ENCODE measurements around the gene CRTC1.

CRTC1 gene

GRCh38 chr19:18654469-18654868 is 29.0 kb upstream of the CRTC1 start:
- DNase-seq = no peak

GRCh38 chr19:18655173-18655844 is 28.2 kb upstream of the CRTC1 start:
- DNase-seq = no peak

GRCh38 chr19:18656337-18657086 is 27.0 kb upstream of the CRTC1 start:
- DNase-seq = peak in 1 of 2 experiments; percentile 9

DNA sequence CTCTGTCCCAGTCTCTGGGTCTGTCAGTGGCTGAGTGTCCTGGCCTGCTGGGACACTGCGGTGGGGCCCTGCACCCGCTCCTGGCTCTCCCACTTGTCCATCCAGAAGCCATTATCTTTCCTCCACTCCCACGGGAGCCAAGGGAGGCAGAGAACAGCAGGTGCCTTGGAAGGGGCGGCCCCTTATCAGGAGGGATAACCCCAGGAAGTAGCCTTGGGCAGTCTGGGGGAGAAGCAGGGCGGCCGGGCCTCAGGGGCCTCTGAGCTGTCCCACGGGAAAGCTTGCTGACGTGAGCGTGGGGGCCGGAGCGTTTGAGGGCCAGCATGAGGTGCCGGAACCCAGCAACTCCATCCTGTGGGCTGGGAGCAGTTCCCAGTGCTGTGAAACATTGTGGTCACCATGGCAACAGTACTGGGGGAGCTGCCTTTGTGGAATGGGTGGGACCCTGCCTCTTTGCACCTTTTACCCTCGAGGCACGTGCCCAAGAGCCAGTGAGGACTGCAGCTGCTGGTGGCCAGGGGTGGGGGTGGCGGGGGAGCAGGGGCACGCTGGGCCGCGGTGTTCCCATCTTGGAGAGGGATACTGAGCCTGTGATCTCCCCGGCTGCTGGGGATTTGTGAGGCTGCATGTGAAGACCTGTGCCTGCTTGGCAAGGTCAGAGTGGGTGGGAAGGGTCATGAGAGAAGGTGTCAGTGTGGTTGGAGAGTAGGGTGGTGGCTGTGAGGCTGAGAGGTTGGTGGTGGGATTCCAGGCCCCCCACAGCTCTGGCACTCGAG is 25.7 kb upstream of the CRTC1 start:
- no peak for DNase-seq

- DNase-seq = no peak
Measured at GRCh38 chr19:18658366-18658855, 25.1 kb upstream of the CRTC1 start.

- DNase-seq = peak; percentile 68 to 69
Measured at GRCh38 chr19:18659281-18660050, 24.0 kb upstream of the CRTC1 start.

GRCh38 chr19:18660051-18660910 is 23.2 kb upstream of the CRTC1 start:
- no peak for DNase-seq

GRCh38 chr19:18660939-18661670 is 22.4 kb upstream of the CRTC1 start:
- no peak for DNase-seq

DNA sequence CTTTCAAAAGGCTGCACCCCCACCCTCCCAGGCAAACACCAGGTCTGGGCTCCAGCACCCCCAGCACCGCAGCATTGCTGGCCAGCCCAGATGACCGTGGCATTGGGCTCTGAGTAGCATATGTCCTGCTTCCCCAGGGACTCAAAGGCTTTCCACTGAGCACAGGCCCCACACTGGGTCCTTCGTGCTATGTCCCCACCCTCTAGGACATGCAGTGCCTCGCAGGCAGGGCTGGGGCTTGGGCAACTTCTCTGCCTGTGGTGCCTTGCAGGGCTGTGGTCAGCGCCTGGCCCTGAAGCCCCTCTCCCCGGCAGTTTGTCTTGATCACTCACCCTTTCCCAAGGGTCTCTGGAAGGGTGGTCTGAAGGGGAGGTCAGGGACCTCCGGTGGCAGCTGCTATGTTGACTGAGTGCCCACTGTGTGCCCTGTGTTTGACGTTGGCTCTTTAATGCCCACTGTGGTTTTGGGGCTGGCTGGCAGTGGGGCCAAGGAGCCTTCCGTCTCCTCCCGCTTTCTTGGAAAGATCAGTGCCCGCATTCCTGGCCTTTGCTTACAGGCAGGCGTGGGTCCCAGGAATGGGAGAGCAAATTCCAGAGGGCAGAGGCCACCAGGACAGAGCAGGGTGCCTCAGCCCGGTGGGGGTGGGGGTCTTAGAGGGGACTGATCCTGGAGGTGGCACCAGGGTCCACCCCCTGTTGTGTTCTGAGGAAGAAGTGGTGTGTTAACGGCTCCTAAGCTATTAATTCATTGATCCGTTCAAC is 20.3 kb upstream of the CRTC1 start:
- DNase-seq = no peak

GRCh38 chr19:18663940-18664530 is 19.4 kb upstream of the CRTC1 start:
- DNase-seq = peak; percentile 26 to 31

DNA sequence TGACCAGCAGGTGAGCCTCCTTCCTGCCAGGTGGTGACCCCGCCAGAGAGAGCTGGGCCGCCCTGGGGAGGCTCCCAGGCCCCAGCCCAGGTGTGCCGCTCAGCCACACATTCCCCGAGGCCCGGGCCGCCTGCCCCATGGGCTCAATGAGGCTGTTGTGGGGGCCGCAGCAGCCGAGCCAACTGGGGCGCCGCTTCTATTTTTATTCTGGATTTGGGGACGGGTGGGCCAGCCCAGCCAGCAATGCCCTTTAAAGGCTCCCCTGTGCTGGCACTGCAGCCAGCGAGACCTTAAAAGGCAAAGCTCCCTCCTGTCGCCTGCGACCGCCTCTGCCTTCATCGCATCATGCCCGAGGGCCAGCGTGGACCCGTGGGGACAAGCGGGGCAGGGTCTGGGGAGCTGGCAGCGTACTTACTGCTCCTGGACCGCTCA is 17.7 kb upstream of the CRTC1 start:
- DNase-seq = no peak

- DNase-seq = no peak
Measured at GRCh38 chr19:18666317-18666716, 17.2 kb upstream of the CRTC1 start.

DNA sequence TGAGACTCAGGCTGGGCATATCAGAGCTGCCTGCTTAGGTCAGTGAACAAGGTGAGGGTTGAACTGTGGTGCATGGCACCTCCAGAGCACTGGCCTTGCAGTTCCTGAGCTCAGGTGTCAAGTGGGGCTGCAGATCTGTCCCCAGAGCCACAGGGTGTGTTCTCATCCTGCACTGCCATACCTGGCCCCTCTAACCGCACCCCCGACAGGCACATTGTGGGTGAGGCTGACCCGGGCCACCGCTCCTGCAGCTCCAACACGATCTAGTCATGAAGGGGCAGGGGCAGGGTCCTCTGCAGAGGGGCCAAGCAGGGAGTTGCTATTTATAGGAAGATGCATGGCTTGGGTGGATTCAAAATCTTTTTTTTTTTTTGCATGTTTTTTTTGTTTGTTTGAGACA is 16.7 kb upstream of the CRTC1 start:
- DNase-seq = no peak

- DNase-seq = no peak
Measured at GRCh38 chr19:18667531-18668251, 15.8 kb upstream of the CRTC1 start.

GRCh38 chr19:18668252-18668631 is 15.2 kb upstream of the CRTC1 start:
- DNase-seq = no peak

GRCh38 chr19:18668744-18669523 is 14.5 kb upstream of the CRTC1 start:
- no peak for DNase-seq

GRCh38 chr19:18669524-18669817 is 14.0 kb upstream of the CRTC1 start:
- DNase-seq = no peak

GRCh38 chr19:18669883-18670282 is 13.6 kb upstream of the CRTC1 start:
- DNase-seq = no peak

GRCh38 chr19:18670312-18670711 is 13.2 kb upstream of the CRTC1 start:
- DNase-seq = no peak
